Loucy (cell line): ENCODE measurements around the gene DOCK9.

Experiments
- H2AFZ ChIP-seq: fragments of 200-600 bp; sonication (generic); 2 replicates; pipeline ENCODE4 v1.6.0; 2016; ENCODE audit warnings: antibody characterized with exemption, mild to moderate bottlenecking, low read length, moderate library complexity
- H3F3A ChIP-seq: fragments of 200-600 bp; 2 replicates; pipeline ENCODE4 v1.6.0; 2016; ENCODE audit warnings: antibody characterized with exemption, low read depth, mild to moderate bottlenecking
- H3K27me3 ChIP-seq: fragments of 200-600 bp; sonication (generic); 2 replicates; pipeline ENCODE4 v1.6.1; 2014; ENCODE audit warnings: low read length, mild to moderate bottlenecking; ENCODE audit not compliant: insufficient read depth, poor library complexity, severe bottlenecking
- H3K36me3 ChIP-seq: fragments of 200-600 bp; sonication (generic); 2 replicates; pipeline ENCODE4 v1.6.1; 2016; ENCODE audit warnings: low read length; ENCODE audit not compliant: insufficient read depth
- H3K4me1 ChIP-seq: fragments of 200-600 bp; sonication (generic); 2 replicates; pipeline ENCODE4 v1.5.1; 2014; ENCODE audit warnings: low read length, mild to moderate bottlenecking; ENCODE audit not compliant: insufficient read depth, poor library complexity, severe bottlenecking
- H3K4me2 ChIP-seq: fragments of 200-600 bp; sonication (generic); 2 replicates; pipeline ENCODE4 v1.6.0; 2014; ENCODE audit warnings: antibody characterized with exemption, low read length, low read depth, mild to moderate bottlenecking; ENCODE audit not compliant: poor library complexity, severe bottlenecking
- H3K4me3 ChIP-seq: fragments of 200-600 bp; sonication (generic); 2 replicates; pipeline ENCODE4 v1.5.1; 2014; ENCODE audit warnings: low read length, mild to moderate bottlenecking, mixed read lengths; ENCODE audit not compliant: poor library complexity, severe bottlenecking
- H3K79me2 ChIP-seq: fragments of 200-600 bp; sonication (generic); 2 replicates; pipeline ENCODE4 v1.6.1; 2014; ENCODE audit warnings: low read length; ENCODE audit not compliant: insufficient read depth
- H3K9ac ChIP-seq: fragments of 200-600 bp; sonication (generic); 2 replicates; pipeline ENCODE4 v1.6.0; 2014; ENCODE audit warnings: mild to moderate bottlenecking, low read depth, low read length, moderate library complexity; ENCODE audit not compliant: poor library complexity, severe bottlenecking
- H3K9me2 ChIP-seq: fragments of 200-600 bp; sonication (generic); replicated peaks from 2 replicates; pipeline ENCODE4 v1.6.1; 2016; ENCODE audit warnings: low read depth, low read length, mixed read lengths
- H3K9me3 ChIP-seq: fragments of 200-600 bp; sonication (generic); 2 replicates; pipeline ENCODE4 v1.6.1; 2014; ENCODE audit warnings: mild to moderate bottlenecking, antibody characterized with exemption, low read length, low read depth; ENCODE audit not compliant: insufficient read depth
- H4K20me1 ChIP-seq: fragments of 200-600 bp; sonication (generic); 2 replicates; pipeline ENCODE4 v1.6.0; 2014; ENCODE audit warnings: antibody characterized with exemption, low read length, mild to moderate bottlenecking; ENCODE audit not compliant: insufficient read depth, poor library complexity, severe bottlenecking
- CTCF ChIP-seq: fragments of 200-600 bp; sonication (generic); conservative IDR thresholded peaks from 2 replicates; pipeline ENCODE4 v1.5.1; 2014; ENCODE audit warnings: mild to moderate bottlenecking, antibody characterized with exemption, low read length
- EZH2phosphoT487 ChIP-seq: fragments of 200-600 bp; IDR thresholded peaks from 2 replicates; pipeline ENCODE4 v1.6.1; 2018; ENCODE audit warnings: antibody characterized with exemption, mild to moderate bottlenecking, moderate library complexity, borderline replicate concordance

Gene DOCK9

GRCh38 chr13:98972627-98973026 is 5.2 kb downstream of the DOCK9 start:
- Histone ChIP-seq H4K20me1 (no peaks in the 10 kb centered on the region), H3K4me2 (no peak overlapping the region), H3K27me3 (no peaks in the 10 kb centered on the region), H3K9ac (no peak overlapping the region), H3K9me3 (no peaks in the 10 kb centered on the region), H3K36me3 (no peaks in the 10 kb centered on the region), H3K4me3 (no peak overlapping the region), H3F3A (no peaks in the 10 kb centered on the region), H3K79me2 (no peaks in the 10 kb centered on the region), H2AFZ (no peak overlapping the region), H3K4me1 (peaks cover 5% of the 10 kb centered on the region), H3K9me2 (no peaks in the 10 kb centered on the region)
- TF ChIP-seq CTCF (no peak), EZH2phosphoT487 (no peak)

GRCh38 chr13:98972059-98972458 is 5.8 kb downstream of the DOCK9 start:
- no peak for TF ChIP-seq EZH2phosphoT487
- TF ChIP-seq CTCF: no peak
- H3K4me3 ChIP-seq: no peak overlapping the region

GRCh38 chr13:98970330-98970729 is 7.5 kb downstream of the DOCK9 start:
- Histone ChIP-seq H3F3A (no peaks in the 10 kb centered on the region), H3K36me3 (no peaks in the 10 kb centered on the region), H3K4me1 (no peaks in the 10 kb centered on the region), H3K79me2 (no peaks in the 10 kb centered on the region), H3K9me2 (no peaks in the 10 kb centered on the region), H2AFZ (no peak overlapping the region), H3K27me3 (no peaks in the 10 kb centered on the region), H3K4me3 (no peak overlapping the region), H3K9ac (no peak overlapping the region), H3K9me3 (no peaks in the 10 kb centered on the region), H3K4me2 (no peak overlapping the region), H4K20me1 (no peaks in the 10 kb centered on the region)
- no peak for TF ChIP-seq CTCF
- no peak for TF ChIP-seq EZH2phosphoT487

More at GRCh38 chr13:98972059-98972458, 5.8 kb downstream of the DOCK9 start:
- Histone ChIP-seq H3K4me2 (no peak overlapping the region), H3K9ac (no peak overlapping the region), H2AFZ (no peak overlapping the region), H3K9me3 (no peaks in the 10 kb centered on the region), H3F3A (no peaks in the 10 kb centered on the region), H3K9me2 (no peaks in the 10 kb centered on the region), H3K79me2 (no peaks in the 10 kb centered on the region), H3K36me3 (no peaks in the 10 kb centered on the region), H4K20me1 (no peaks in the 10 kb centered on the region), H3K4me1 (peaks cover 5% of the 10 kb centered on the region), H3K27me3 (no peaks in the 10 kb centered on the region)
